Renal cortex interstitium (tissue), 11 donors: ENCODE data around the gene TMOD3. TPM values are rescaled to one million over a fixed set of nuclear protein-coding genes. Genes with fewer than 3 reads are reported as not detected.
A peak's percentile ranks its signal among the peaks of the same experiment; 100 is the strongest.

ENCODE experiments used
- DNase-seq, 11 donors: peaks; one replicate each; pipeline ENCODE4 v3.0.0-alpha.2; 2013; ENCODE audit warnings: low read depth in 9 of 11, low spot score in 4 of 11; ENCODE audit errors: extremely low read depth in 1 of 11
- polyA plus RNA-seq, 3 donors: library from polyadenylated mRNA; unstranded; fragments of 120-200 nt; gene quantifications; one replicate each; pipeline ENCODE4 v1.2.1, GENCODE V29; 2013; ENCODE audit not compliant: insufficient read length in 3 of 3

TMOD3 gene
- polyA plus RNA-seq, 3 donors = 48.3 to 55.3 (median 51.6) TPM

- DNase-seq = no peak
Observed at GRCh38 chr15:51809457-51809856, 20.0 kb upstream of the TMOD3 start.

- no peak for DNase-seq
Observed at GRCh38 chr15:51812598-51812997, 16.9 kb upstream of the TMOD3 start.

- DNase-seq = no peak
Observed at GRCh38 chr15:51814606-51815005, 14.8 kb upstream of the TMOD3 start.

GRCh38 chr15:51816611-51817010, 12.8 kb upstream of the TMOD3 start:
- no peak for DNase-seq

GRCh38 chr15:51818150-51818549, 11.3 kb upstream of the TMOD3 start:
- DNase-seq = no peak

- DNase-seq = no peak
Observed at GRCh38 chr15:51825698-51826097, 3.8 kb upstream of the TMOD3 start.

GRCh38 chr15:51828621-51829375, 655 bp upstream of the TMOD3 start:
- no peak for DNase-seq

GRCh38 chr15:51830276-51830806, 888 bp downstream of the TMOD3 start:
- peak; percentile 43 to 86 (median 74) for DNase-seq

- DNase-seq = no peak
Observed at GRCh38 chr15:51833772-51834171, 4.3 kb downstream of the TMOD3 start.

GRCh38 chr15:51837792-51838251, 8.4 kb downstream of the TMOD3 start:
- peak in 8 of 11 donors; percentile 13 to 28 (median 18) for DNase-seq

GRCh38 chr15:51838270-51838669, 8.8 kb downstream of the TMOD3 start:
- no peak for DNase-seq

GRCh38 chr15:51840692-51841091, 11.2 kb downstream of the TMOD3 start:
- no peak for DNase-seq

GRCh38 chr15:51841406-51842040, 12.1 kb downstream of the TMOD3 start:
- no peak for DNase-seq

GRCh38 chr15:51842265-51842664, 12.8 kb downstream of the TMOD3 start:
- DNase-seq = no peak

- DNase-seq = no peak
Observed at GRCh38 chr15:51842852-51843737, 13.6 kb downstream of the TMOD3 start.

GRCh38 chr15:51844747-51845426, 15.4 kb downstream of the TMOD3 start:
- DNase-seq = no peak

GRCh38 chr15:51846066-51846462, 16.6 kb downstream of the TMOD3 start:
- no peak for DNase-seq

GRCh38 chr15:51846463-51847230, 17.2 kb downstream of the TMOD3 start:
- DNase-seq = no peak
